ENCODE results near the gene ODC1. TPM values are rescaled to one million over a fixed set of nuclear protein-coding genes. Genes with fewer than 3 reads are reported as not detected.

The ODC1 gene
- total RNA-seq, 6 donors from 2014 or later = 3.1 to 223 (median 46.0) TPM

DNA sequence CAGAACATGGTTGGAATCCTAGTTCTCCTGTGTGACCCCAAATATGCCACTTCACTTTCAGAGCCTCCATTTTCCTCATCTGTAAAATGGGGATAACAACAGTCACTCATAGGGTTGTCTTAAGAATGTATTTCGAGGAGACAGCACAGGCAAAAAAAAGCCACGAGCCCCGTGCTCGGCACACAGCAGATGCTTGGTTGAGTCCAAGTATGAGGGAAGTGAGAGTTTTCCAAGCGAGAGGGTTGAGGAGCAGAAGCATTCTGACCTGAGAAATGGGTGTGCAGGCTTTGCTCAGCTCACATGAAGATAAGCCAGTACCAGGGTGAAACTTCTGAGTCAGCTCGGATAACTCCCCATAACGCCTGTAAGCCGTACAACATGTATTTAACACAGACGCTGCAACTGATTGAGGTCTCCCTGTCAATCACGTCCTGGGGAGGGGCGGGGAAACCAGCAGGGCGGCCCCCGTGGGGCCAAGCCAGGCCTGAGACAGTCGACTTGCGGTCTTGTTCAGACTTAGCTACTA lies 23.0 kb upstream of the ODC1 start:
- Histone ChIP-seq H3K27ac (no peak overlapping the region), H3K27me3 (no peaks in the 10 kb centered on the region), H3K4me1 (no peaks in the 10 kb centered on the region), H3K4me3 (no peak overlapping the region), H3K36me3 (no peaks in the 10 kb centered on the region), H3K9me3 (no peaks in the 10 kb centered on the region)
- ATAC-seq (ENCODE audit: low FRiP score in 2 of 2) (no peak), DNase-seq (peak in 1 of 2 donors; percentile 67)
- TF ChIP-seq POLR2AphosphoS5 (IDR thresholded peaks at IDR 0.05) (no peak), POLR2A (IDR thresholded peaks at IDR 0.05) (no peak), EP300 (IDR thresholded peaks at IDR 0.05) (no peak)
- TF ChIP-seq, protein P1, sequence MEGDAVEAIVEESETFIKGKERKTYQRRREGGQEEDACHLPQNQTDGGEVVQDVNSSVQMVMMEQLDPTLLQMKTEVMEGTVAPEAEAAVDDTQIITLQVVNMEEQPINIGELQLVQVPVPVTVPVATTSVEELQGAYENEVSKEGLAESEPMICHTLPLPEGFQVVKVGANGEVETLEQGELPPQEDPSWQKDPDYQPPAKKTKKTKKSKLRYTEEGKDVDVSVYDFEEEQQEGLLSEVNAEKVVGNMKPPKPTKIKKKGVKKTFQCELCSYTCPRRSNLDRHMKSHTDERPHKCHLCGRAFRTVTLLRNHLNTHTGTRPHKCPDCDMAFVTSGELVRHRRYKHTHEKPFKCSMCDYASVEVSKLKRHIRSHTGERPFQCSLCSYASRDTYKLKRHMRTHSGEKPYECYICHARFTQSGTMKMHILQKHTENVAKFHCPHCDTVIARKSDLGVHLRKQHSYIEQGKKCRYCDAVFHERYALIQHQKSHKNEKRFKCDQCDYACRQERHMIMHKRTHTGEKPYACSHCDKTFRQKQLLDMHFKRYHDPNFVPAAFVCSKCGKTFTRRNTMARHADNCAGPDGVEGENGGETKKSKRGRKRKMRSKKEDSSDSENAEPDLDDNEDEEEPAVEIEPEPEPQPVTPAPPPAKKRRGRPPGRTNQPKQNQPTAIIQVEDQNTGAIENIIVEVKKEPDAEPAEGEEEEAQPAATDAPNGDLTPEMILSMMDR (IDR thresholded peaks at IDR 0.05) = no peak
- WGBS, 2 donors = 83 to 94% methylated on average over 13 to 15 of the region's 15 CpGs

DNA sequence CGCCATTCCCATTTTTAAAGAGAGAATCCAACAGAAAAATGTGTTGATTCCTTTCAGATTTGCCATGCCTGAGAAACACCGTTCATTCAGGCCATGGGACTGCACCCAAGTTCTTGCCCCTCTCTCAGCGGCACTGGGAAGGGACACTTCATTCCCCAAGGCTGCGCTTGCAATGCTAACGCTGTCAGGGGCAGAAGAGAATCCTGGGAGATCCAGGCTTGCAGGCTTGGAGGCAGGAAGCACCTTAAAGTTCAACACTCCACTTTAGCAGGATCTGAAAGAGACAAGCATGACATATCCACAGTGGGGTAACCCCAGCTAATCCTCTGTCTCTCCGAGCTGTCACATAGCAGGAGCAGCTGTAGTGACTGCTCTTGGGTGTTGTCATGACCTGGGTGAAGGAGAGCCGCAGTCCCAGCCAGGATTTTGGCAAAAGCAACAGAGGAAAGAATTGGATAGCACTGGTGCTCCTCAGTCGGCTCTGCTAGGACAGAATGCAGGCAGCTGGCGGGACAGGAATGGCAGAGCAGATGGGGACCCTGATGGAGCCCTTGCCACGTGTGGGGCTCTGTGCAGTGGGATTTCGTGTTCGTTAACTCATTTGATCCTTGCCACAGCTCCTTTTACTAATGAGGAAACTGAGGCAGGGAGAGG lies 22.0 kb upstream of the ODC1 start:
- no peaks in the 10 kb centered on the region for H3K4me1 ChIP-seq
- DNase-seq (no peak), ATAC-seq (ENCODE audit: low FRiP score in 2 of 2) (no peak)
- H3K36me3 ChIP-seq = no peaks in the 10 kb centered on the region
- no peak overlapping the region for H3K27ac ChIP-seq
- TF ChIP-seq EP300 (IDR thresholded peaks at IDR 0.05) (no peak), POLR2A (IDR thresholded peaks at IDR 0.05) (no peak), POLR2AphosphoS5 (IDR thresholded peaks at IDR 0.05) (no peak)
- TF ChIP-seq, protein P1 (IDR thresholded peaks at IDR 0.05) = no peak
- no peaks in the 10 kb centered on the region for H3K27me3 ChIP-seq
- 68 to 82% methylated on average over 12 of the region's 12 CpGs for WGBS, 2 donors
- no peaks in the 10 kb centered on the region for H3K9me3 ChIP-seq
- H3K4me3 ChIP-seq = no peak overlapping the region

DNA sequence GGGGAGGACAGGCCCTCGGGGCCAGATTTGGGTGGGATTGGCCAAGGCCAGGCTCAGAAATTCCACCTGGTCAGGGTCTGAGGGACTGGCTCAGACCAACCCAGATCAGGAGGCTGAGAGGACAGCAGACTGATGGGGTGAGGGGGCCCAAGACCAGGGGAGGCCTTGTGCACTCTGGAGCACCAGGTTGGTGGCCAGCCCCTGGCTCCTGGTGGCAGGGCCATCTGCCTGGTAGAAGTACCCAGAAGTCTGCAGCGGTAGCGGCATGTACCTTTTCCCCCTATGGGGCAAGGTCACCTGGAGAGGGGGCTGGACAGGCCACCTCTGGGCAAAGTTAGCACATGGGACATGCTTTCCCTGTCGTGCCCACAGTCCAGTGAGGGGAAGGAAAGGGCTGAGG lies 21.2 kb upstream of the ODC1 start:
- 87 to 96% methylated on average over 3 to 4 of the region's 4 CpGs for WGBS, 2 donors
- no peaks in the 10 kb centered on the region for H3K9me3 ChIP-seq
- no peaks in the 10 kb centered on the region for H3K27me3 ChIP-seq
- TF ChIP-seq, protein P1 (IDR thresholded peaks at IDR 0.05) = no peak
- TF ChIP-seq EP300 (IDR thresholded peaks at IDR 0.05) (no peak), POLR2A (IDR thresholded peaks at IDR 0.05) (no peak), POLR2AphosphoS5 (IDR thresholded peaks at IDR 0.05) (no peak)
- H3K4me3 ChIP-seq = no peak overlapping the region
- H3K36me3 ChIP-seq = no peaks in the 10 kb centered on the region
- no peak overlapping the region for H3K27ac ChIP-seq
- DNase-seq = peak in 1 of 2 donors; percentile 37
- no peaks in the 10 kb centered on the region for H3K4me1 ChIP-seq
- ATAC-seq (ENCODE audit: low FRiP score in 2 of 2) = peak in 1 of 2 donors; percentile 27

DNA sequence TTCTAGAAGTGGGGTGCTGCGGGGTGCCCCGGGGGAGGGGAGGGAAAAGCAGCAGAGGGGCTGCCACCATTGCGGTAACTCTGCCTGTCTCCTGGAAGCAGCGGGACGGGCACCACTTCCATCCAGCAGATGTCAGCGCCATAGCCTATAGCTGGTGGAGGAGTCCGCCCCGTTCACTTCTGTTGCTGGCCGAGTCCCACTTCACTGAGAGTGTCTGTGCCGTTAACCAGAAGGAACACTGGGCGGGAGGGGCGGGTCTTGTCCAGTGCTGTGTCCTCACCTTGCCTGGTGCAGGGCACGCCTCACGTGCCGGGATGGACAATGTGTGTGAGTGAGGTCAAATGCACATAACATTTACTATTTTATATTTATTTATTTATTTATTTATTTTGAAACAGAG lies 19.3 kb upstream of the ODC1 start:
- no peaks in the 10 kb centered on the region for H3K27me3 ChIP-seq
- H3K4me3 ChIP-seq = no peak overlapping the region
- H3K9me3 ChIP-seq = no peaks in the 10 kb centered on the region
- H3K36me3 ChIP-seq = no peaks in the 10 kb centered on the region
- DNase-seq (peak in 1 of 2 donors; percentile 39), ATAC-seq (ENCODE audit: low FRiP score in 2 of 2) (no peak)
- no peaks in the 10 kb centered on the region for H3K4me1 ChIP-seq
- TF ChIP-seq, protein P1 (IDR thresholded peaks at IDR 0.05) = no peak
- TF ChIP-seq EP300 (IDR thresholded peaks at IDR 0.05) = no peak
- no peak for TF ChIP-seq POLR2A (IDR thresholded peaks at IDR 0.05)
- TF ChIP-seq POLR2AphosphoS5 (IDR thresholded peaks at IDR 0.05) = no peak
- 80% methylated on average over 13 to 15 of the region's 15 CpGs for WGBS, 2 donors
- no peak overlapping the region for H3K27ac ChIP-seq

DNA sequence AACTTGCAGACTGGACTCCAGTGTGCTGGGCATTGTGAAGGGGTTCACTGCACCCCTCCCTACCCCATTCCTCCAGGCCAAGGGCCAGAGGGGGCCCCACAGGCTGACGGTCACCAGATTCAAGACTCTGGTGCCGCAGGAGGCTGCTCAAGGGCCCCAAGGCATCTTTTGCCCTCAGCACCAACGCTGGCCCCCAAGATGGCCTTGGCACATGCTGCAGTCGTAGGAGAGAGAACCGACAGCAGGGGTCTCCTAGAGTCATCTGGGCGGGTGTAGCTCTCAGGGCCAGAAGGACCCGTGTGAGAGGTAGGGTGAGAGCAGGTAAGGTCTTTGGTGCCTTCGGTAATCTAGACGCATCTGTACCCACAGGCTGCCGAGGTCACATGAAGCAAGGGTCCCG lies 18.7 kb upstream of the ODC1 start:
- Histone ChIP-seq H3K36me3 (no peaks in the 10 kb centered on the region), H3K4me1 (no peaks in the 10 kb centered on the region), H3K4me3 (no peak overlapping the region), H3K27ac (no peak overlapping the region), H3K9me3 (no peaks in the 10 kb centered on the region), H3K27me3 (no peaks in the 10 kb centered on the region)
- no peak for ATAC-seq (ENCODE audit: low FRiP score in 2 of 2)
- DNase-seq = no peak
- TF ChIP-seq EP300 (IDR thresholded peaks at IDR 0.05) (no peak), POLR2AphosphoS5 (IDR thresholded peaks at IDR 0.05) (no peak), POLR2A (IDR thresholded peaks at IDR 0.05) (no peak)
- TF ChIP-seq, protein P1 (IDR thresholded peaks at IDR 0.05) = no peak
- 92 to 93% methylated on average over 7 to 11 of the region's 11 CpGs for WGBS, 2 donors

All from upper lobe of left lung (tissue), 6 donors.